H1 (cell line): ENCODE measurements around the gene DAZAP1. TPM values are rescaled to one million over a fixed set of nuclear protein-coding genes. Genes with fewer than 3 reads are reported as not detected.

ENCODE experiments used
- CTCF ChIA-PET: fragments of 300-600 bp; sonication (Branson Sonifier 250); formaldehyde crosslinking; loops from one replicate; lab custom pipeline; 2021; ENCODE audit not compliant: partially characterized antibody; lab: Charles Lee
- POLR2A ChIA-PET: fragments of 300-600 bp; sonication (Branson Sonifier 250); formaldehyde crosslinking; loops from one replicate; lab custom pipeline; 2021; ENCODE audit warnings: inconsistent platforms; ENCODE audit not compliant: partially characterized antibody; lab: Charles Lee
- DNase-seq, 2 experiments: peaks; one replicate each; pipeline versions ENCODE4 v3.0.0 to v3.0.0-alpha.2; 2010 to 2022; ENCODE audit warnings: low spot score in 2 of 2, low read depth in 1 of 2, mixed read lengths in 1 of 2
- FAIRE-seq: peaks from 2 replicates; lab custom pipeline; 2011; peaks lifted over from hg19 to GRCh38; lab: Jason Lieb, UNC
- H2AFZ ChIP-seq: 2 replicates; pipeline ENCODE4 v1.8.1; 2012; ENCODE audit warnings: low read length, inconsistent platforms
- H2AK5ac ChIP-seq: 2 replicates; pipeline ENCODE4 v1.6.1; 2013; ENCODE audit warnings: low read depth, low read length
- H2BK120ac ChIP-seq: replicated peaks from 2 replicates; pipeline ENCODE3; 2013; ENCODE audit warnings: low read depth, low read length, inconsistent platforms
- H2BK12ac ChIP-seq: 2 replicates; pipeline ENCODE4 v1.6.1; 2013; ENCODE audit warnings: low read depth, low read length
- H2BK15ac ChIP-seq: 2 replicates; pipeline ENCODE4 v1.6.1; 2013; ENCODE audit warnings: low read length
- H2BK20ac ChIP-seq: 2 replicates; pipeline ENCODE4 v1.6.1; 2013; ENCODE audit warnings: low read length
- H2BK5ac ChIP-seq: 2 replicates; pipeline ENCODE4 v1.6.1; 2013; ENCODE audit warnings: low read depth, low read length
- H3K14ac ChIP-seq: 2 replicates; pipeline ENCODE4 v1.6.1; 2013; ENCODE audit warnings: inconsistent platforms; ENCODE audit not compliant: insufficient read length
- H3K18ac ChIP-seq: 2 replicates; pipeline ENCODE4 v1.6.1; 2013; ENCODE audit warnings: low read length; ENCODE audit errors: extremely low read depth
- H3K23ac ChIP-seq: 2 replicates; pipeline ENCODE4 v1.6.1; 2013; ENCODE audit warnings: inconsistent platforms; ENCODE audit not compliant: insufficient read length
- H3K23me2 ChIP-seq: 2 replicates; pipeline ENCODE4 v1.6.1; 2013; ENCODE audit warnings: low read depth, low read length
- H3K27ac ChIP-seq: 2 replicates; pipeline ENCODE4 v1.6.1; 2011; ENCODE audit warnings: low read depth, low read length, inconsistent platforms
- H3K27me3 ChIP-seq, 4 experiments: replicated peaks in 1 of 4; 1 replicate in 1 of 4; 2 replicates in 3 of 4; pipeline versions ENCODE4 v1.6.1 to v1.8.1; 2011 to 2013; ENCODE audit warnings: low read length in 3 of 4, mild to moderate bottlenecking in 3 of 4, inconsistent platforms in 2 of 4, mixed read lengths in 2 of 4, moderate library complexity in 1 of 4; ENCODE audit not compliant: control insufficient read depth in 3 of 4, insufficient read depth in 3 of 4; ENCODE audit errors: extremely low read depth in 1 of 4
- H3K36me3 ChIP-seq, 4 experiments: 2 replicates each; pipeline versions ENCODE4 v1.6.1 to v1.8.1; 2011 to 2013; ENCODE audit warnings: mild to moderate bottlenecking in 4 of 4, low read length in 3 of 4, moderate library complexity in 2 of 4, control low read depth in 1 of 4, inconsistent platforms in 1 of 4; ENCODE audit not compliant: insufficient read depth in 4 of 4, control insufficient read depth in 2 of 4
- H3K4ac ChIP-seq: replicated peaks from 2 replicates; pipeline ENCODE3; 2013; ENCODE audit warnings: low read length, low read depth, mixed read lengths, inconsistent platforms; ENCODE audit not compliant: insufficient read length
- H3K4me1 ChIP-seq, 4 experiments: replicated peaks in 1 of 4; 1 replicate in 1 of 4; 2 replicates in 3 of 4; pipeline versions ENCODE4 v1.6.1 to v1.8.1; 2011 to 2013; ENCODE audit warnings: low read length in 3 of 4, inconsistent platforms in 2 of 4, mixed read lengths in 1 of 4; ENCODE audit not compliant: insufficient read depth in 4 of 4, control insufficient read depth in 3 of 4
- H3K4me2 ChIP-seq, 2 experiments: 2 replicates each; pipeline versions ENCODE4 v1.6.1 to v1.8.1; 2011 to 2013; ENCODE audit warnings: low read depth in 2 of 2, low read length in 2 of 2, control low read depth in 1 of 2, inconsistent platforms in 1 of 2, mild to moderate bottlenecking in 1 of 2; ENCODE audit not compliant: insufficient read depth in 1 of 2
- H3K4me3 ChIP-seq, 4 experiments: fragments of 200-600, 300-600 bp in 1 of 4; sonication (generic), shearing (Covaris generic), sonication (Bioruptor Twin) in 1 of 4; 2 replicates each; pipeline versions ENCODE4 v1.5.1 to v1.8.1; 2011 to 2016; ENCODE audit warnings: low read length in 4 of 4, low read depth in 3 of 4, control low read depth in 2 of 4, inconsistent platforms in 2 of 4, mild to moderate bottlenecking in 2 of 4, mixed read lengths in 1 of 4, moderate library complexity in 1 of 4; ENCODE audit not compliant: insufficient read depth in 2 of 4; ENCODE audit errors: extremely low read depth in 1 of 4
- H3K56ac ChIP-seq: replicated peaks from 2 replicates; pipeline ENCODE3; 2013; ENCODE audit warnings: low read depth, mild to moderate bottlenecking, mixed read lengths, low read length, inconsistent platforms; ENCODE audit not compliant: insufficient read length
- H3K79me1 ChIP-seq: 2 replicates; pipeline ENCODE4 v1.6.1; 2013; ENCODE audit warnings: low read depth, low read length, control low read depth
- H3K79me2 ChIP-seq, 2 experiments: 2 replicates each; pipeline versions ENCODE4 v1.6.1 to v1.8.1; 2012 to 2013; ENCODE audit warnings: low read length in 2 of 2, mild to moderate bottlenecking in 2 of 2, inconsistent platforms in 1 of 2; ENCODE audit not compliant: insufficient read depth in 2 of 2, control insufficient read depth in 1 of 2
- H3K9ac ChIP-seq, 4 experiments: replicated peaks in 1 of 4; 1 replicate in 1 of 4; 2 replicates in 3 of 4; pipeline versions ENCODE4 v1.6.1 to v1.8.1; 2011 to 2013; ENCODE audit warnings: low read depth in 3 of 4, low read length in 3 of 4, control low read depth in 2 of 4, mild to moderate bottlenecking in 2 of 4, moderate library complexity in 2 of 4, inconsistent platforms in 1 of 4; ENCODE audit errors: extremely low read depth in 1 of 4
- H3K9me3 ChIP-seq, 2 experiments: 2 replicates each; pipeline versions ENCODE4 v1.6.1 to v1.8.1; 2012 to 2013; ENCODE audit warnings: mild to moderate bottlenecking in 2 of 2, moderate library complexity in 2 of 2, control low read depth in 1 of 2, inconsistent platforms in 1 of 2, low read depth in 1 of 2, low read length in 1 of 2, mixed read lengths in 1 of 2; ENCODE audit not compliant: insufficient read depth in 2 of 2
- H4K20me1 ChIP-seq, 2 experiments: replicated peaks in 1 of 2; 2 replicates each; pipeline versions ENCODE3 to v1.8.1; 2011 to 2013; ENCODE audit warnings: inconsistent platforms in 2 of 2, low read length in 2 of 2, mild to moderate bottlenecking in 1 of 2; ENCODE audit not compliant: insufficient read depth in 2 of 2, control insufficient read depth in 1 of 2
- H4K5ac ChIP-seq: 2 replicates; pipeline ENCODE4 v1.6.1; 2013; ENCODE audit warnings: low read length, low read depth, mixed read lengths, inconsistent platforms; ENCODE audit not compliant: insufficient read length
- H4K8ac ChIP-seq: 2 replicates; pipeline ENCODE4 v1.8.0; 2013; ENCODE audit warnings: mild to moderate bottlenecking, moderate library complexity, low read length, inconsistent platforms; ENCODE audit not compliant: insufficient read depth; ENCODE audit errors: extremely low read depth
- H4K91ac ChIP-seq: replicated peaks from 2 replicates; pipeline ENCODE3; 2013; ENCODE audit warnings: low read length, mixed read lengths, inconsistent platforms; ENCODE audit not compliant: insufficient read length
- ATF3 ChIP-seq: IDR thresholded peaks from 2 replicates; pipeline ENCODE4 v1.6.1; 2011; ENCODE audit warnings: low read depth, mild to moderate bottlenecking, low read length; ENCODE audit not compliant: insufficient read depth
- GTF2F1 ChIP-seq: IDR thresholded peaks from 2 replicates; pipeline ENCODE4 v1.6.1; 2012; ENCODE audit warnings: low read depth, low read length, improper control_type of control experiment, borderline replicate concordance
- HDAC2 ChIP-seq, 2 experiments: fragments of 300-600 bp in 1 of 2; sonication (generic) in 1 of 2; IDR thresholded peaks; 2 replicates each; pipeline ENCODE4 v1.6.1; 2011 to 2012; ENCODE audit warnings: low read depth in 2 of 2, low read length in 2 of 2, mild to moderate bottlenecking in 2 of 2, moderate library complexity in 2 of 2, borderline replicate concordance in 1 of 2, inconsistent platforms in 1 of 2
- NRF1 ChIP-seq: IDR thresholded peaks from 2 replicates; pipeline ENCODE4 v1.6.1; 2011; ENCODE audit warnings: mild to moderate bottlenecking, low read depth, low read length, improper control_type of control experiment
- POU5F1 ChIP-seq: IDR thresholded peaks from 2 replicates; pipeline ENCODE4 v1.6.1; 2011; ENCODE audit warnings: low read depth, mild to moderate bottlenecking, low read length, moderate library complexity
- SIN3A ChIP-seq, 2 experiments: IDR thresholded peaks in 1 of 2; conservative IDR thresholded peaks in 1 of 2; 2 replicates each; pipeline ENCODE4 v1.6.1; 2011 to 2012; ENCODE audit warnings: low read length in 2 of 2, improper control_type of control experiment in 1 of 2, low read depth in 1 of 2, mild to moderate bottlenecking in 1 of 2
- SP1 ChIP-seq: IDR thresholded peaks from 2 replicates; pipeline ENCODE4 v1.6.1; 2011; ENCODE audit warnings: low read depth, low read length
- TAF1 ChIP-seq: IDR thresholded peaks from 2 replicates; pipeline ENCODE4 v1.6.1; 2011; ENCODE audit warnings: mild to moderate bottlenecking, low read depth, low read length
- TBP ChIP-seq: IDR thresholded peaks from 2 replicates; pipeline ENCODE4 v1.6.1; 2011; ENCODE audit warnings: low read depth, low read length, improper control_type of control experiment
- USF2 ChIP-seq: IDR thresholded peaks from 2 replicates; pipeline ENCODE4 v1.6.1; 2011; ENCODE audit warnings: low read length, improper control_type of control experiment
- WGBS, 2 experiments: shearing (Covaris generic) in 1 of 2; methylation state at CpG; one replicate each; pipeline versions ENCODE4 v1.1.6 to v1.1.7; 2013 to 2015; ENCODE audit warnings: low lambda C conversion rate in 2 of 2, mixed read lengths in 2 of 2, inconsistent platforms in 1 of 2, low coverage in 1 of 2, missing lambda C conversion rate in 1 of 2; ENCODE audit not compliant: insufficient replicate concordance in 2 of 2, insufficient coverage in 1 of 2, insufficient read length in 1 of 2; ENCODE audit errors: extremely low coverage in 1 of 2, missing lambda C conversion rate in 1 of 2; 5-methylcytosine and 5-hydroxymethylcytosine counted together
- polyA plus RNA-seq, 7 experiments: library from polyadenylated mRNA; depleted of rRNA in 3 of 7; stranded (reverse) in 5 of 7; unstranded in 2 of 7; fragments of >200 nt in 5 of 7; fragments of 200-250 nt in 2 of 7; gene quantifications; 1 replicate in 5 of 7; 2 replicates in 1 of 7; 4 replicates in 1 of 7; pipeline versions ENCODE4 v1.2.1 to v1.2.3, GENCODE V29; 2011 to 2013; ENCODE audit warnings: missing spikeins in 2 of 7, mixed read lengths in 2 of 7
- total RNA-seq: library from RNA; stranded (reverse); fragmentation: NEBNext Ultra II Directional; extraction: Animal tissue kit (Norgen Biotek cat#: 25700); gene quantifications from 2 replicates; pipeline ENCODE4 v1.2.1, GENCODE V29; 2021

DAZAP1 gene
- total and polyA plus RNA-seq, 2 of the 8 experiments (the other 6 are each of a cell fraction or from before 2014, with no cell fraction given), result 79.6 to 341 TPM

- ChIA-PET CTCF (interaction anchor here (0.6 to 2.3 kb wide), 4 partner anchors 8 to 98 kb away, joined by 3 to 12 read pairs (median 4); no protein-coding TSS in a partner anchor), POLR2A (interaction anchor here (0.6 to 2.1 kb wide), 3 partner anchors 9 to 106 kb away, joined by 3 to 10 read pairs (median 4); partner anchors contain the start of gene CIRBP)
- Histone ChIP-seq H3K79me2 (peaks cover 0 to 11% of the 10 kb centered on the region in 2 experiments; a peak in 1 of 4 replicates), H2BK5ac (no peak overlapping the region), H3K27ac (no peak overlapping the region), H3K14ac (no peak overlapping the region), H3K27me3 (no peaks in the 10 kb centered on the region), H3K4me1 (peaks cover 2 to 15% (median 9%) of the 10 kb centered on the region in 4 experiments; a peak in 6 of 7 replicates), H4K5ac (no peak overlapping the region), H3K56ac (no peak overlapping the region), H2BK15ac (no peak overlapping the region), H2BK20ac (no peak overlapping the region), H2BK12ac (no peak overlapping the region), H3K9me3 (no peaks in the 10 kb centered on the region), H3K4me2 (no peak overlapping the region), H3K4me3 (no peak overlapping the region), H4K20me1 (peaks cover 0 to 17% of the 10 kb centered on the region in 2 experiments), H2AK5ac (no peak overlapping the region), H4K91ac (no peak overlapping the region), H2AFZ (no peak overlapping the region), H3K23ac (no peak overlapping the region), H3K23me2 (no peaks in the 10 kb centered on the region), H3K36me3 (peaks cover 16 to 77% (median 37%) of the 10 kb centered on the region in 4 experiments), H4K8ac (no peak overlapping the region), H3K4ac (no peak overlapping the region), H2BK120ac (no peak overlapping the region), H3K18ac (no peak overlapping the region), H3K79me1 (peaks cover 4% of the 10 kb centered on the region; the same call in 1 of the 2 replicates), H3K9ac (no peak overlapping the region)
- FAIRE-seq (no peak), DNase-seq (no peak)
- WGBS, 2 experiments, result 92% methylated on average over 28 of the region's 30 CpGs; no CpG with 5 or more reads in 1 of the 2 experiments
- TF ChIP-seq POU5F1 (no peak), SIN3A (conservative IDR thresholded peaks at IDR 0.05 in 1 of 2, IDR thresholded peaks at IDR 0.05 in 1 of 2; ENCODE audit: low read depth in 1 of 2, low read length in 2 of 2) (no peak), GTF2F1 (no peak), HDAC2 (IDR thresholded peaks at IDR 0.05; ENCODE audit: borderline replicate concordance in 1 of 2, low read depth in 2 of 2, low read length in 2 of 2) (no peak), NRF1 (no peak), USF2 (no peak), ATF3 (no peak), SP1 (no peak), TBP (no peak), TAF1 (no peak)
These were observed 45.6 kb upstream of the DAZAP1 start for GRCh38 chr19:1361601-1362386.
